IMR-90 (cell line): ENCODE measurements around the gene CREBL2. TPM values are rescaled to one million over a fixed set of nuclear protein-coding genes. Genes with fewer than 3 reads are reported as not detected.

Experiments used
- ATAC-seq: fragments of 200-7000 bp; cut with Tn5 transposase; 2 replicates; pipeline ENCODE4 v1.9.1; 2020; ENCODE audit warnings: low read depth, mild to moderate bottlenecking, moderate library complexity
- BruUV-seq: library from RNA; stranded (reverse); fragments of 400-500 nt; replicated peaks from 2 replicates; lab custom pipeline; 2021; lab: Mats Ljungman, UMichigan
- CTCF ChIA-PET: fragments of 300-600 bp; formaldehyde crosslinking; extraction: SDS; loops from one replicate; lab custom pipeline; 2021; ENCODE audit warnings: antibody characterized with exemption; lab: Yijun Ruan, JAX
- POLR2A ChIA-PET: fragments of 300-600 bp; sonication (Branson Sonifier 250); formaldehyde crosslinking; loops from one replicate; lab custom pipeline; 2022; ENCODE audit warnings: antibody characterized with exemption; ENCODE audit not compliant: unreplicated experiment; lab: Charles Lee
- DNase-seq: peaks from one replicate; pipeline ENCODE4 v3.0.0; 2013
- H2AFZ ChIP-seq: replicated peaks from 2 replicates; pipeline ENCODE3; 2013; ENCODE audit warnings: low read length, mild to moderate bottlenecking; ENCODE audit not compliant: poor library complexity
- H2AK5ac ChIP-seq: 2 replicates; pipeline ENCODE4 v1.6.1; 2013; ENCODE audit warnings: low read depth, low read length, inconsistent platforms
- H2AK9ac ChIP-seq: replicated peaks from 2 replicates; pipeline ENCODE3; 2013; ENCODE audit warnings: mild to moderate bottlenecking, low read depth, low read length, moderate library complexity; ENCODE audit not compliant: poor library complexity
- H2BK120ac ChIP-seq: 2 replicates; pipeline ENCODE4 v1.6.1; 2013; ENCODE audit warnings: low read depth, low read length, inconsistent platforms
- H2BK15ac ChIP-seq: 3 replicates; pipeline ENCODE4 v1.6.1; 2013; ENCODE audit warnings: low read depth, low read length, inconsistent platforms
- H2BK20ac ChIP-seq: 2 replicates; pipeline ENCODE4 v1.6.1; 2013; ENCODE audit warnings: low read depth, mild to moderate bottlenecking, inconsistent platforms, low read length, moderate library complexity
- H2BK5ac ChIP-seq: 2 replicates; pipeline ENCODE4 v1.6.1; 2013; ENCODE audit warnings: mild to moderate bottlenecking, low read depth, low read length, inconsistent platforms; ENCODE audit not compliant: poor library complexity, severe bottlenecking
- H3K14ac ChIP-seq: replicated peaks from 2 replicates; pipeline ENCODE4 v1.6.1; 2013; ENCODE audit warnings: low read depth, low read length, inconsistent platforms
- H3K18ac ChIP-seq: 2 replicates; pipeline ENCODE4 v1.6.1; 2013; ENCODE audit warnings: low read depth, low read length, control low read depth
- H3K23ac ChIP-seq: 2 replicates; pipeline ENCODE4 v1.6.1; 2013; ENCODE audit warnings: low read depth, low read length, inconsistent platforms
- H3K27ac ChIP-seq: 2 replicates; pipeline ENCODE4 v1.5.1; 2013; ENCODE audit warnings: mild to moderate bottlenecking, control low read depth, low read length; ENCODE audit not compliant: insufficient read depth
- H3K27me3 ChIP-seq: 2 replicates; pipeline ENCODE4 v1.6.1; 2013; ENCODE audit warnings: low read length; ENCODE audit not compliant: control insufficient read depth, insufficient read depth
- H3K36me3 ChIP-seq: 2 replicates; pipeline ENCODE4 v1.6.1; 2013; ENCODE audit warnings: low read length, mixed read lengths; ENCODE audit not compliant: control insufficient read depth, insufficient read depth
- H3K4ac ChIP-seq: 2 replicates; pipeline ENCODE4 v1.6.1; 2013; ENCODE audit warnings: low read depth, low read length, inconsistent platforms
- H3K4me1 ChIP-seq: 2 replicates; pipeline ENCODE4 v1.6.1; 2013; ENCODE audit warnings: low read length, mixed read lengths; ENCODE audit not compliant: control insufficient read depth, insufficient read depth
- H3K4me2 ChIP-seq: 2 replicates; pipeline ENCODE4 v1.6.1; 2013; ENCODE audit warnings: low read depth, mild to moderate bottlenecking, control low read depth, low read length, moderate library complexity
- H3K4me3 ChIP-seq: 2 replicates; pipeline ENCODE4 v1.5.1; 2013; ENCODE audit warnings: low read depth, mild to moderate bottlenecking, control low read depth, low read length, moderate library complexity; ENCODE audit not compliant: insufficient read depth
- H3K56ac ChIP-seq: 2 replicates; pipeline ENCODE4 v1.6.1; 2013; ENCODE audit warnings: low read length, inconsistent platforms; ENCODE audit not compliant: insufficient read depth; ENCODE audit errors: extremely low read depth
- H3K79me1 ChIP-seq, 2 experiments: 2 replicates each; pipeline ENCODE4 v1.6.1; 2013; ENCODE audit warnings: low read length in 2 of 2, inconsistent platforms in 1 of 2, low read depth in 1 of 2
- H3K9ac ChIP-seq: 2 replicates; pipeline ENCODE4 v1.6.1; 2013; ENCODE audit warnings: low read depth, low read length, control low read depth
- H3K9me1 ChIP-seq: 2 replicates; pipeline ENCODE4 v1.6.1; 2013; ENCODE audit warnings: low read length, inconsistent platforms; ENCODE audit not compliant: insufficient read depth
- H3K9me3 ChIP-seq: 2 replicates; pipeline ENCODE4 v1.6.1; 2013; ENCODE audit warnings: low read length; ENCODE audit not compliant: control insufficient read depth, insufficient read depth
- H4K20me1 ChIP-seq: 2 replicates; pipeline ENCODE4 v1.6.1; 2013; ENCODE audit warnings: low read length, inconsistent platforms; ENCODE audit not compliant: insufficient read depth
- H4K5ac ChIP-seq: 2 replicates; pipeline ENCODE4 v1.6.1; 2013; ENCODE audit warnings: mild to moderate bottlenecking, low read depth, low read length, control low read depth
- H4K8ac ChIP-seq, 2 experiments: 2 replicates each; pipeline ENCODE4 v1.6.1; 2013; ENCODE audit warnings: low read depth in 2 of 2, low read length in 2 of 2, control low read depth in 1 of 2, inconsistent platforms in 1 of 2
- H4K91ac ChIP-seq: 2 replicates; pipeline ENCODE4 v1.6.1; 2013; ENCODE audit warnings: low read depth, low read length, inconsistent platforms; ENCODE audit not compliant: insufficient read depth
- BHLHE40 ChIP-seq: fragments of 150-350 bp; IDR thresholded peaks from 2 replicates; pipeline ENCODE4 v1.6.1; 2016; ENCODE audit warnings: mild to moderate bottlenecking, low read depth, low read length
- CEBPB ChIP-seq: IDR thresholded peaks from 2 replicates; pipeline ENCODE4 v1.6.1; 2012; ENCODE audit warnings: low read depth, low read length, improper control_type of control experiment
- FOS ChIP-seq: fragments of 150-350 bp; IDR thresholded peaks from 2 replicates; pipeline ENCODE4 v1.6.1; 2016; ENCODE audit warnings: low read depth, low read length
- MAFK ChIP-seq: IDR thresholded peaks from 2 replicates; pipeline ENCODE4 v1.6.1; 2012; ENCODE audit warnings: low read depth, low read length, improper control_type of control experiment
- POLR2A ChIP-seq: IDR thresholded peaks from 2 replicates; pipeline ENCODE4 v1.6.1; 2012; ENCODE audit warnings: mild to moderate bottlenecking, low read depth, low read length
- RAD21 ChIP-seq: IDR thresholded peaks from 2 replicates; pipeline ENCODE4 v1.6.1; 2012; ENCODE audit warnings: low read length, improper control_type of control experiment
- RCOR1 ChIP-seq: IDR thresholded peaks from 2 replicates; pipeline ENCODE4 v1.6.1; 2012; ENCODE audit warnings: mild to moderate bottlenecking, low read length, improper control_type of control experiment; ENCODE audit not compliant: insufficient replicate concordance
- WGBS, 2 experiments: methylation state at CpG; one replicate each; pipeline versions ENCODE4 v1.1.5 to v1.1.7; 2013; ENCODE audit warnings: missing lambda C conversion rate in 2 of 2; ENCODE audit not compliant: insufficient read length in 1 of 2; ENCODE audit errors: extremely low coverage in 2 of 2; 5-methylcytosine and 5-hydroxymethylcytosine counted together
- dilution Hi-C: fragments of 300-500 bp; cut with HindIII; formaldehyde crosslinking; loops from one replicate; pipeline ENCODE4 v1.14.3; 2018; ENCODE audit warnings: low sequenced_read_pairs; ENCODE audit not compliant: unreplicated experiment
- in situ Hi-C: fragments of 300-500 bp; cut with MboI; formaldehyde crosslinking; loops from 3 replicates; pipeline ENCODE4 v1.14.3; 2019; ENCODE audit warnings: low sequenced_read_pairs, inconsistent platforms, mixed read lengths
- intact Hi-C: fragments of 100-400 bp; cut with micrococcal nuclease; formaldehyde crosslinking; loops from 2 replicates; pipeline ENCODE4 v1.10.0; 2022
- polyA plus RNA-seq, 3 experiments: library from polyadenylated mRNA; depleted of rRNA; stranded (reverse); fragments of >200 nt; gene quantifications; 2 replicates each; pipeline ENCODE4 v1.2.3, GENCODE V29; 2012; ENCODE audit warnings: low replicate concordance in 1 of 3
- total RNA-seq: library from RNA; depleted of rRNA; stranded (reverse); fragments of >200 nt; gene quantifications from 2 replicates; pipeline ENCODE4 v1.2.3, GENCODE V29; 2012
- TF ChIP-seq, protein P1 (sequence below): fragments of 150-350 bp; IDR thresholded peaks from 2 replicates; pipeline ENCODE4 v1.6.1; 2016; ENCODE audit warnings: low read depth, mild to moderate bottlenecking, low read length, moderate library complexity, borderline replicate concordance
- TF ChIP-seq, protein P2 (sequence below): conservative IDR thresholded peaks from 2 replicates; pipeline ENCODE4 v1.5.1; 2012; ENCODE audit warnings: mild to moderate bottlenecking, low read depth, low read length, improper control_type of control experiment

The CREBL2 gene
- total and polyA plus RNA-seq, 2 of the 4 experiments (the other 2 are of a cell fraction), result 11.5 to 19.0 TPM

DNA sequence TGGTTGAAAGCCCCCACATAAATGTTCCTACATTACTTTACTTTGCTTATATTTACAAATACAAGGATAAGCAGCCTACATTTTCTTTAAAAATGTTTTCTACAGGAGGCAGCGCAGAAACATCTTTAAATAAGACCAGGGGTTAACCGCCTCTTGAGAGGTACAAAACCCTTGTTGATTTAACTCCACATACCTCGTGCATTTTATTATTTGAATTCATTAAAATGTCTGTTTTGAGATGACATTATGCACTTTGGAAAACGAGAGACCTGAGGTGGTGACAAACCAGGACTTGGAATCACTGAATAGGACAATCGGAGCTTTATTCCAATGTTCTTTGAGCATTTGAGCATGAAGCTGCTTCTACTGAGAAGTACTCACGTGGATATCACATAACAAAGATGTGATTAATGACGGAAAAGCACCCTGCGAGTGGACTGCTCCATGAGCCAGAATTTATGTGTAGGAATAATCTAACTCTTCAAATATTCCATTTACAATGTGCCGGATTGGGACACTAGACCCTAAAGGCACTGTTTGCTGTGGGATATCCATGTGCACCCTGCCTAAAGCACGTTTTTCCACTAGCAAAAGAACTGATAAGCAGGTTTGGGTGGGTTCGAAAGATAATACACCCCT is 48.3 kb upstream of the CREBL2 start:
- Histone ChIP-seq H2AK5ac (no peak overlapping the region), H3K79me1 (peaks cover 8 to 24% of the 10 kb centered on the region in 2 experiments), H2BK5ac (peak overlapping the region; percentile 75), H3K36me3 (no peaks in the 10 kb centered on the region), H2AFZ (no peak overlapping the region), H4K5ac (no peak overlapping the region), H2BK20ac (no peak overlapping the region), H3K14ac (no peak overlapping the region), H3K9me3 (peaks cover 2% of the 10 kb centered on the region), H3K9ac (no peak overlapping the region; the same call in 1 of the 2 replicates), H3K56ac (no peak overlapping the region), H3K27me3 (peaks cover 7% of the 10 kb centered on the region; the same call in 1 of the 2 replicates), H4K8ac (0 out of 4 replicates have a peak overlapping the region, but pooled peaks have one; percentile 25 to 76), H3K4me2 (peak overlapping the region; percentile 80), H3K4me1 (peaks cover 2% of the 10 kb centered on the region; the same call in 1 of the 2 replicates), H4K20me1 (peaks cover 5% of the 10 kb centered on the region; the same call in 1 of the 2 replicates), H3K27ac (no peak overlapping the region), H2BK15ac (no peak overlapping the region), H4K91ac (no peak overlapping the region), H2AK9ac (no peak overlapping the region), H2BK120ac (no peak overlapping the region; the same call in 1 of the 2 replicates), H3K4ac (no peak overlapping the region), H3K18ac (peak overlapping the region; percentile 82; the same call in 1 of the 2 replicates), H3K9me1 (no peaks in the 10 kb centered on the region; the same call in 1 of the 2 replicates), H3K23ac (0 out of 2 replicates have a peak overlapping the region, but pooled peaks have one; percentile 1), H3K4me3 (peak overlapping the region; percentile 99)
- DNase-seq, result peak; percentile 32
- no peak for TF ChIP-seq FOS
- TF ChIP-seq RCOR1, result no peak
- TF ChIP-seq, protein P1, sequence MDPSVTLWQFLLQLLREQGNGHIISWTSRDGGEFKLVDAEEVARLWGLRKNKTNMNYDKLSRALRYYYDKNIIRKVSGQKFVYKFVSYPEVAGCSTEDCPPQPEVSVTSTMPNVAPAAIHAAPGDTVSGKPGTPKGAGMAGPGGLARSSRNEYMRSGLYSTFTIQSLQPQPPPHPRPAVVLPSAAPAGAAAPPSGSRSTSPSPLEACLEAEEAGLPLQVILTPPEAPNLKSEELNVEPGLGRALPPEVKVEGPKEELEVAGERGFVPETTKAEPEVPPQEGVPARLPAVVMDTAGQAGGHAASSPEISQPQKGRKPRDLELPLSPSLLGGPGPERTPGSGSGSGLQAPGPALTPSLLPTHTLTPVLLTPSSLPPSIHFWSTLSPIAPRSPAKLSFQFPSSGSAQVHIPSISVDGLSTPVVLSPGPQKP, result no peak
- TF ChIP-seq, protein P2, sequence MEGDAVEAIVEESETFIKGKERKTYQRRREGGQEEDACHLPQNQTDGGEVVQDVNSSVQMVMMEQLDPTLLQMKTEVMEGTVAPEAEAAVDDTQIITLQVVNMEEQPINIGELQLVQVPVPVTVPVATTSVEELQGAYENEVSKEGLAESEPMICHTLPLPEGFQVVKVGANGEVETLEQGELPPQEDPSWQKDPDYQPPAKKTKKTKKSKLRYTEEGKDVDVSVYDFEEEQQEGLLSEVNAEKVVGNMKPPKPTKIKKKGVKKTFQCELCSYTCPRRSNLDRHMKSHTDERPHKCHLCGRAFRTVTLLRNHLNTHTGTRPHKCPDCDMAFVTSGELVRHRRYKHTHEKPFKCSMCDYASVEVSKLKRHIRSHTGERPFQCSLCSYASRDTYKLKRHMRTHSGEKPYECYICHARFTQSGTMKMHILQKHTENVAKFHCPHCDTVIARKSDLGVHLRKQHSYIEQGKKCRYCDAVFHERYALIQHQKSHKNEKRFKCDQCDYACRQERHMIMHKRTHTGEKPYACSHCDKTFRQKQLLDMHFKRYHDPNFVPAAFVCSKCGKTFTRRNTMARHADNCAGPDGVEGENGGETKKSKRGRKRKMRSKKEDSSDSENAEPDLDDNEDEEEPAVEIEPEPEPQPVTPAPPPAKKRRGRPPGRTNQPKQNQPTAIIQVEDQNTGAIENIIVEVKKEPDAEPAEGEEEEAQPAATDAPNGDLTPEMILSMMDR, result no peak
- TF ChIP-seq BHLHE40, result 0 out of 2 replicates have a peak, but pooled peaks have one; percentile 12
- no peak for TF ChIP-seq RAD21
- TF ChIP-seq CEBPB, result no peak
- TF ChIP-seq MAFK, result no peak
- no peak for TF ChIP-seq POLR2A
- intact Hi-C loops, result loop anchor here (5.0 kb wide), 3 partner anchors 49 to 94 kb away; partner anchors contain the start of gene CREBL2
- in situ Hi-C loops, result loop anchor here (10.0 kb wide), 1 partner anchor 169 kb away; no protein-coding TSS in a partner anchor
- no peak for ATAC-seq
- no CpG with 5 or more reads among the region's 11 CpGs for WGBS, 2 experiments
- dilution Hi-C loops, result no loop called here
- BruUV-seq, result no TSS peak
- CTCF ChIA-PET, result interaction anchor here (0.9 to 1.3 kb wide), 5 partner anchors 12 to 173 kb away, joined by 3 to 8 read pairs (median 3); no protein-coding TSS in a partner anchor
- POLR2A ChIA-PET, result no interaction called here
